GM12865 (cell line): ENCODE measurements around the gene PER3.

ENCODE experiments used
- DNase-seq: peaks from one replicate; pipeline ENCODE4 v3.0.0; 2010; ENCODE audit warnings: low read depth
- H3K4me3 ChIP-seq: 2 replicates; pipeline ENCODE4 v1.5.1; 2011; ENCODE audit warnings: mild to moderate bottlenecking, low read depth, low read length, control low read depth
- CTCF ChIP-seq: IDR thresholded peaks from 2 replicates; pipeline ENCODE4 v1.5.1; 2011; ENCODE audit warnings: low read length, control low read depth, low read depth, inconsistent platforms; ENCODE audit not compliant: insufficient read depth; ENCODE audit errors: missing control alignments

The PER3 gene

GRCh38 chr1:7761103-7761502 is 23.0 kb upstream of the PER3 start:
- no peak overlapping the region for H3K4me3 ChIP-seq
- no peak for TF ChIP-seq CTCF
- no peak for DNase-seq

GRCh38 chr1:7767176-7767575 is 16.9 kb upstream of the PER3 start:
- no peak overlapping the region for H3K4me3 ChIP-seq
- no peak for TF ChIP-seq CTCF
- no peak for DNase-seq

GRCh38 chr1:7768583-7768982 is 15.5 kb upstream of the PER3 start:
- no peak overlapping the region for H3K4me3 ChIP-seq
- no peak for TF ChIP-seq CTCF
- no peak for DNase-seq

GRCh38 chr1:7769673-7770412 is 14.2 kb upstream of the PER3 start:
- no peak for DNase-seq
- H3K4me3 ChIP-seq, result no peak overlapping the region
- no peak for TF ChIP-seq CTCF

- no peak for DNase-seq
- TF ChIP-seq CTCF, result no peak
- peak overlapping the region; percentile 89 for H3K4me3 ChIP-seq
These were observed 13.5 kb upstream of the PER3 start for GRCh38 chr1:7770669-7770996.

- no peak for TF ChIP-seq CTCF
- peak within 1 kb of the TSS; percentile 89 for H3K4me3 ChIP-seq
- peak; percentile 89 for DNase-seq
These were observed 12.9 kb upstream of the PER3 start, which contains the start of gene VAMP3 for GRCh38 chr1:7770997-7771822. Gene VAMP3, plus strand, starts transcription at chr1:7771296. Its CDS starts 88 bp downstream, at chr1:7771384.
